Measurements from ENCODE around the gene NEMP2. TPM values are rescaled to one million over a fixed set of nuclear protein-coding genes. Genes with fewer than 3 reads are reported as not detected.

NEMP2 gene
- total and polyA plus RNA-seq, 2 of the 4 experiments (the other 2 are of a cell fraction), result 1.1 to 1.3 TPM

GRCh38 chr2:190524928-190525327 is 9.6 kb downstream of the NEMP2 start:
- no peaks in the 10 kb centered on the region for H4K20me1 ChIP-seq (ENCODE audit: insufficient read depth, low read length)
- peaks cover 9% of the 10 kb centered on the region for H3K4me1 ChIP-seq (ENCODE audit: control insufficient read depth, insufficient read depth, low read length)
- H4K8ac ChIP-seq (ENCODE audit: low read depth in 2 of 2, low read length in 2 of 2), result no peak overlapping the region
- no peak overlapping the region for H3K23ac ChIP-seq (ENCODE audit: low read depth, low read length)
- ATAC-seq (ENCODE audit: low read depth) (no peak), DNase-seq (no peak)
- H3K27me3 ChIP-seq (ENCODE audit: control insufficient read depth, insufficient read depth, low read length), result no peaks in the 10 kb centered on the region
- no peak overlapping the region for H4K5ac ChIP-seq (ENCODE audit: low read depth, low read length)
- no peak overlapping the region for H2AK5ac ChIP-seq (ENCODE audit: low read depth, low read length)
- no peak overlapping the region for H3K4ac ChIP-seq (ENCODE audit: low read depth, low read length)
- no peak overlapping the region for H2BK15ac ChIP-seq (ENCODE audit: low read depth, low read length)
- no peaks in the 10 kb centered on the region for H3K79me1 ChIP-seq (ENCODE audit: low read depth in 1 of 2, low read length in 2 of 2)
- no peak overlapping the region for H3K14ac ChIP-seq (replicated peaks; ENCODE audit: low read depth, low read length)
- no peak overlapping the region for H3K56ac ChIP-seq (ENCODE audit: extremely low read depth, insufficient read depth, low read length)
- no peak overlapping the region for H2AK9ac ChIP-seq (replicated peaks; ENCODE audit: low read depth, low read length, poor library complexity)
- no peaks in the 10 kb centered on the region for H3K36me3 ChIP-seq (ENCODE audit: control insufficient read depth, insufficient read depth, low read length)
- CTCF ChIA-PET, result no interaction called here
- dilution Hi-C loops (cut with HindIII; ENCODE audit: low sequenced_read_pairs, unreplicated experiment), result no loop called here
- H4K91ac ChIP-seq (ENCODE audit: insufficient read depth, low read depth, low read length), result no peak overlapping the region
- TF ChIP-seq RFX5 (IDR thresholded peaks at IDR 0.05; ENCODE audit: low read depth, low read length) (no peak), RCOR1 (IDR thresholded peaks at IDR 0.05; ENCODE audit: insufficient replicate concordance, low read length) (no peak), CHD1 (IDR thresholded peaks at IDR 0.05; ENCODE audit: low read depth, low read length) (no peak), RAD21 (IDR thresholded peaks at IDR 0.05; ENCODE audit: low read length) (no peak), FOS (IDR thresholded peaks at IDR 0.05; ENCODE audit: low read depth, low read length) (no peak), ELK1 (IDR thresholded peaks at IDR 0.05; ENCODE audit: borderline replicate concordance, low read depth, low read length) (no peak), POLR2A (IDR thresholded peaks at IDR 0.05; ENCODE audit: low read depth, low read length) (no peak), CTCF (conservative IDR thresholded peaks at IDR 0.05; ENCODE audit: low read depth, low read length) (no peak), MAZ (IDR thresholded peaks at IDR 0.05; ENCODE audit: borderline replicate concordance, low read depth, low read length) (no peak), CEBPB (IDR thresholded peaks at IDR 0.05; ENCODE audit: low read depth, low read length) (no peak), MXI1 (IDR thresholded peaks at IDR 0.05; ENCODE audit: borderline replicate concordance, low read depth, low read length) (no peak), BHLHE40 (IDR thresholded peaks at IDR 0.05; ENCODE audit: low read depth, low read length) (no peak), SMC3 (IDR thresholded peaks at IDR 0.05; ENCODE audit: low read depth, low read length) (no peak), NFE2L2 (IDR thresholded peaks at IDR 0.05; ENCODE audit: low read depth, low read length) (no peak)
- no peak overlapping the region for H2BK5ac ChIP-seq (ENCODE audit: low read depth, low read length, poor library complexity, severe bottlenecking)
- in situ Hi-C loops (cut with MboI; ENCODE audit: low sequenced_read_pairs), result no loop called here
- intact Hi-C loops (cut with micrococcal nuclease), result no loop called here
- no peak overlapping the region for H2BK20ac ChIP-seq (ENCODE audit: low read depth, low read length)
- H3K4me3 ChIP-seq (ENCODE audit: insufficient read depth, low read depth, low read length), result no peak overlapping the region
- H3K4me2 ChIP-seq (ENCODE audit: low read depth, low read length), result no peak overlapping the region
- peaks cover 5% of the 10 kb centered on the region; the same call in 1 of the 2 replicates for H3K9me3 ChIP-seq (ENCODE audit: control insufficient read depth, insufficient read depth, low read length)
- no peak overlapping the region for H2AFZ ChIP-seq (replicated peaks; ENCODE audit: low read length, poor library complexity)
- no peak overlapping the region for H3K9ac ChIP-seq (ENCODE audit: low read depth, low read length)
- H2BK120ac ChIP-seq (ENCODE audit: low read depth, low read length), result no peak overlapping the region
- no peak overlapping the region for H3K18ac ChIP-seq (ENCODE audit: low read depth, low read length)
- H3K27ac ChIP-seq (ENCODE audit: insufficient read depth, low read length), result no peak overlapping the region
- peaks cover 9% of the 10 kb centered on the region for H3K9me1 ChIP-seq (ENCODE audit: insufficient read depth, low read length)
- POLR2A ChIA-PET (ENCODE audit: unreplicated experiment), result no interaction called here
- no TSS peak for BruUV-seq (replicated peaks)
